HG03039 (cell line): Measurements from ENCODE around the gene ABCA8.

Source experiments
- ATAC-seq: cut with Tn5 transposase; IDR thresholded peaks from one replicate; pipeline ENCODE4 v1.9.1; 2021; ENCODE audit warnings: mild to moderate bottlenecking, moderate library complexity; ENCODE audit not compliant: unreplicated experiment

ABCA8 gene

GRCh38 chr17:68870161-68870826 lies 84.9 kb downstream of the ABCA8 start:
- no peak for ATAC-seq

- ATAC-seq, result no peak
These were observed 86.5 kb downstream of the ABCA8 start for GRCh38 chr17:68868708-68869107.

GRCh38 chr17:68867759-68868516 lies 87.3 kb downstream of the ABCA8 start:
- no peak for ATAC-seq

GRCh38 chr17:68865584-68865983 lies 89.6 kb downstream of the ABCA8 start:
- no peak for ATAC-seq

GRCh38 chr17:68863091-68863652 lies 92.0 kb downstream of the ABCA8 start:
- no peak for ATAC-seq

- no peak for ATAC-seq
These were observed 93.6 kb downstream of the ABCA8 start for GRCh38 chr17:68861602-68862001.

GRCh38 chr17:68860941-68861340 lies 94.3 kb downstream of the ABCA8 start:
- ATAC-seq, result no peak

- no peak for ATAC-seq
These were observed 100.7 kb downstream of the ABCA8 start for GRCh38 chr17:68854452-68854851.

- ATAC-seq, result no peak
These were observed 101.8 kb downstream of the ABCA8 start for GRCh38 chr17:68853439-68853838.

- no peak for ATAC-seq
These were observed 102.2 kb downstream of the ABCA8 start for GRCh38 chr17:68853036-68853435.

- no peak for ATAC-seq
These were observed 103.3 kb downstream of the ABCA8 start for GRCh38 chr17:68851890-68852289.

- ATAC-seq, result no peak
These were observed 104.3 kb downstream of the ABCA8 start for GRCh38 chr17:68850749-68851510.

GRCh38 chr17:68849673-68850610 lies 105.2 kb downstream of the ABCA8 start:
- ATAC-seq, result no peak

GRCh38 chr17:68847711-68848110 lies 107.5 kb downstream of the ABCA8 start:
- no peak for ATAC-seq

- ATAC-seq, result no peak
These were observed 111.7 kb downstream of the ABCA8 start for GRCh38 chr17:68843522-68843921.

- ATAC-seq, result no peak
These were observed 115.1 kb downstream of the ABCA8 start for GRCh38 chr17:68840073-68840472.

GRCh38 chr17:68835071-68835470 lies 120.1 kb downstream of the ABCA8 start:
- no peak for ATAC-seq

- ATAC-seq, result no peak
These were observed 120.8 kb downstream of the ABCA8 start for GRCh38 chr17:68834328-68834836.

- no peak for ATAC-seq
These were observed 122.9 kb downstream of the ABCA8 start for GRCh38 chr17:68832109-68832802.

GRCh38 chr17:68831170-68831569 lies 124.0 kb downstream of the ABCA8 start:
- no peak for ATAC-seq
